Measurements from ENCODE around the gene C16orf92.
"Not testable (repeated sequence)": the region's sequence is repeated elsewhere in the genome, so short reads cannot be mapped to it uniquely, and the experiment has no call there.

C16orf92 gene

GRCh38 chr16:30027588-30028437 lies 4.8 kb downstream of the C16orf92 start:
- no peak for DNase-seq

GRCh38 chr16:30028438-30029076 lies 5.6 kb downstream of the C16orf92 start:
- no peak for DNase-seq

GRCh38 chr16:30030011-30030685 lies 7.2 kb downstream of the C16orf92 start:
- DNase-seq, result no peak

GRCh38 chr16:30030841-30031413 lies 7.9 kb downstream of the C16orf92 start, which contains the start of gene TLCD3B:
TSS of gene TLCD3B (minus strand) at chr16:30031271. CDS start at chr16:30030527, 744 bp downstream.
- DNase-seq, result no peak

- no peak for DNase-seq
Measured at GRCh38 chr16:30031477-30031918, 8.5 kb downstream of the C16orf92 start.

- DNase-seq, result peak; percentile 53
Measured at GRCh38 chr16:30032083-30032819, 9.3 kb downstream of the C16orf92 start.

- no peak for DNase-seq
Measured at GRCh38 chr16:30033270-30033669, 10.3 kb downstream of the C16orf92 start.

GRCh38 chr16:30040221-30040620 lies 17.2 kb downstream of the C16orf92 start:
- no peak for DNase-seq

GRCh38 chr16:30040690-30041089 lies 17.7 kb downstream of the C16orf92 start:
- DNase-seq, result not testable (repeated sequence)

GRCh38 chr16:30041841-30042240 lies 18.8 kb downstream of the C16orf92 start:
- no peak for DNase-seq

GRCh38 chr16:30046178-30046577 lies 23.2 kb downstream of the C16orf92 start:
- DNase-seq, result no peak

- no peak for DNase-seq
Measured at GRCh38 chr16:30046588-30046987, 23.6 kb downstream of the C16orf92 start.

GRCh38 chr16:30049871-30050270 lies 26.9 kb downstream of the C16orf92 start:
- no peak for DNase-seq

GRCh38 chr16:30051518-30051917 lies 28.5 kb downstream of the C16orf92 start:
- DNase-seq, result no peak

GRCh38 chr16:30052671-30053372 lies 29.8 kb downstream of the C16orf92 start:
- peak; percentile 86 for DNase-seq

GRCh38 chr16:30053376-30054015 lies 30.5 kb downstream of the C16orf92 start:
- no peak for DNase-seq

- no peak for DNase-seq
Measured at GRCh38 chr16:30054451-30054850, 31.5 kb downstream of the C16orf92 start.

GRCh38 chr16:30054959-30055553 lies 32.1 kb downstream of the C16orf92 start:
- DNase-seq, result peak; percentile 31

- DNase-seq, result no peak
Measured at GRCh38 chr16:30060346-30060745, 37.3 kb downstream of the C16orf92 start.

GRCh38 chr16:30060836-30061554 lies 38.0 kb downstream of the C16orf92 start:
- no peak for DNase-seq
